Stimulated activated CD8-positive, alpha-beta memory T cell treated with anti-CD3 and anti-CD28 coated beads, Interleukin-7, amount 100 ng/mL, for 24 hours (primary cell): ENCODE measurements around the gene TMEM150B.

Source experiments
- DNase-seq: peaks from one replicate; pipeline ENCODE4 v3.0.0-alpha.2; 2020; ENCODE audit warnings: low read depth

TMEM150B gene

DNA sequence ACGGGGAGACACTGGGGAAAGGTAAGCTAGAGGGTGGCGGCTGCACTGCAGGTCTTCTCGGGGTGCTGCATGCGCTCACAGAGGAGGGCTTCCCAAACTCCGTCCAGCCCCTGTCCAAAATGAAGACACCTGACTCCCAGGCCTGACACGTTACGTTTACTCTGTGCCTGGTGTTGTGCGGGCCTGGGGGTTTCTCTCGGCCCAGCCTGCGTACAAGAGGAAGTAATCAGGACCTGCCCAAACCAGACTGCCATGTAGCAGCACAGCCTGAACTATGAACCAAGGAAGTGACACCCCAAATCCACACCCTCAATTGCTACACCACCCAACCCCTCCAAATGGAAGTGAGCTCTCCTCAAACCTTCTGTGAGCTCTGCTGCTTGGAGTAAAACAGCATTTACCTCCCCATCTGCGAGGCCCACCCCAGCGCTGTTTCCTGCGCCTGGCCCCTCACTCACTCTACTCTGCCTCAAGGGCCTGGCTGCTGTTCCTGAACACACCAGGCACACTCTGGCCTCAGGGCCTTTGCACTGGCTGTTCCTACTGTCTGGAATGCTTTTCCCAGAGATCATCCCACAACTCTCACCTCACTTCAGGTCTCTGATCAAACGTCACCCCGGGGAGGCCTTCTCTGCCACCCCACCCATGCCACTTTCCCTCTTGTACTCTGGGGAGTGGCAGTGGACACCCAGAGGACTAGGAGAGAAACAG, 48.3 kb downstream of the TMEM150B start:
- DNase-seq = no peak

DNA sequence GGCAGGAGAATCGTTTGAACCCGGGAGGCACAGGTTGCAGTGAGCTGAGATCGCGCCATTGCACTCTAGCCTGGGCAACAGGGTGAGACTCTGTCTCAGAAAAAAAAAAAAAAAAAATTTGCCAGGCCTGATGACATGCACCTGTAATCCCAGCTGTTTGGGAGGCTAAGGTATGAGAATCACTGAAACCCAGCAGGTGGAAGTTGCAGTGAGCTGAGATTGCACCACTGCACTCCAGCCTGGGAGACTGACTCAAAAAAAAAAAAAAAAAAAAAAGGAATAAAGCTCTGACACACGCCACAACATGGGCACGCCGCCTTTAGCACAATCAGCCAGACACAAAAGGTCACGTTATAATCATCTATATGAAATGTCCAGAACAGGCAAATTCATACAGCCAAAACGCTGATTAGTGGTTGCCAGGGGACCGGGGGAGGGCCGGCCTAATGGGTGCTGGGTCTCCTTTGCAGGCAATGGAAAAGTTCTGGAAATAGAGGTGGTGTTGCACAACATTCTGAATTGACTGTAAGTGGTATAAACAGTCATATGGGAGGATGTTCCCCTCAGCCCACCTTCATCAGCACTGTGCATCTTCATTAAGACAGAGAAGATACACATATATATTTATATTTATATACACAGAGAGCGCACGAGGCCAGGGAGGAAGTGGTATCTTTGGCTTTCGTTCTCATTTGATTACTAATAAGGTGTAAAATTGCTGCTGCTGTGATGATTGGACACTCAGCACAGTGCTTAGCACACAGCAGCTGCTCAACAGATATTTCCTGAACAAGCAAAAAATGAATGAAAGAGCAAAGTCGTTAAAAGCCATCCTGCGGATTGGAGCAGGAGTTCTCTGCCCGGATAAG, 49.1 kb downstream of the TMEM150B start:
- no peak for DNase-seq

DNA sequence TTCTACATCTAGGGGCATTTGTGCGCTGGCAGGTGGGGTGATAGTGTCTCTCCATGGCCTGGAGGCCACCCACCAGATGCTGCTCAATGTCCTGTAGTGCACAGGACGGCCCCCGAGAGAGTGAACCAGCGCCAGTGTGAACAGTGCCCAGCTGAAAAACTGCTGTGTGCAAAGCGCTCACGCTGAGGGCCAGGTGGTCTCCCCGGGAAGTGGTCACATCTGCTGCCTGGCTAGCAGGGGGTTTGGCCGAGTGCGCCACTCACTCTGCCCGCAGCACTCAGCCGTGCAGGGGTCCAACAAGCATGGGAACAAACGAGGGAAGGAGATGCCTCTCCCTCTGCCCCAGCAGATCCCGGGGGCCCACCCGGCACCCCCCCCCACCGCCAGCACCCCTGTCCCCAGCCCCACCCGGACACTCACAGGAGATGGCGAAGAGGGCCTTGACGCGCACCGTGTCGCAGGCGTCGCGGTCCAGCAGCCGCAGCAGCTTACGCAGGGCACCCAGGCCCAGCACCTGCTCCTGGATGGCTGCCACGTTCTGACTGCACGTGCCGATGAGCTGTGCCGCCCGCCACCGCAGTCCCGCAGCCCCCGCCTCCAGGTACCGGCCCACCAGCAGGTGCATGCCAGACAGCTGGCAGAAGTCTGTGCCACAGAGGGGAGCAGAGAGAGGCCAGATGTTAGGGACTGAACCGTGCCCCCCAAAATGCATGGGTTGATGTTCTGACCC, 51.0 kb downstream of the TMEM150B start:
- no peak for DNase-seq

DNA sequence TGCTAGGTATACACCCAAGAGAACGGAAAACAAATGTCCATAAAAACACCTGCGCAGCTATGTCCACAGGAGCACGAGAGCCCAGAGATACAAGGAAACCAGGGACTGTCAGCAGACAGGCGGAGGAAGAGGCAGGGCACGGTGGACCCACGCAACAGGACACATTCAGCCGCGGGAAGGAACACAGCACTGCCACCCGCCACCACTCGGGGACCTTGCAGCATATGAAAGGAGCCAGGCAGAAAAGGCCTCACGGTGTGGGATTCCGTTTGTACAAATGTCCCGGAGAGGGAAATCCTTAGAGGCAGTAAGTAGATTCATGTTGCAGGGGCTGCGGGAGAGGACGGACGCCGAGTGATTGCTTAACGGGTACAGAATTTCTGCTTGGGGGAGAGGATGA, 53.0 kb downstream of the TMEM150B start:
- DNase-seq = no peak

DNA sequence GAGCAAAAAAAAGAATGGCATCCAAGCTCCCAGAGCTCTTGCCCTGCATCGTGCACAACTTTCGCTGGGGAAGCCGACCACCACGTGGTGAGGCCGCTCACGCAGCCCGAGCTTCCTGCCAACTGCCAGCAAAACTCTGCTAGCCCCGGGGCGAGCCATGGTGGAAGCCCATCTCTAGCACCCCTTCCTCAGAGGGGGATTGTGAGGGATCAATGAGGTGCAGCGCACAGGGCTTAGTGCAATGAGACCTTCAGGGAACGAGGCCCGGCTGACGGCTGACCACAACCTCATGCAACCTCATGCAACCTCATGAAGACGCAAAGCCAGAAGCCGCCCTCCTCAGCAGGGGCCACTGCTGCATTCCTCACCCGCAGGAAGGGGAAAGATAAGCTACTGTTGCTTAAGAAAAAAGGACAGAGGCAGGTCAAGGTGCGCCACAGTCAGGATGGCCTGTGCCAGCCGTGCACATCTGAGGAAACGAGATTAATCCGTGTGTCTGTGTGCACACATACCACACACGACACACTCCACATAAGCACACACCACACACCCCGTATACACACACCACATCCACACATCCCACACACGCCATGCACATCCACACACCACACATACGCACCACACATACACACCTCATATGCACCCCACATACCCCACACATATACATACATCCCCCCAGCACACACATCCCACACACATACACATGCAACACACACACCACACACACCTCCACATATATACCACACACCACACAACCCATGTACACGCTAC, 54.8 kb downstream of the TMEM150B start:
- no peak for DNase-seq

DNA sequence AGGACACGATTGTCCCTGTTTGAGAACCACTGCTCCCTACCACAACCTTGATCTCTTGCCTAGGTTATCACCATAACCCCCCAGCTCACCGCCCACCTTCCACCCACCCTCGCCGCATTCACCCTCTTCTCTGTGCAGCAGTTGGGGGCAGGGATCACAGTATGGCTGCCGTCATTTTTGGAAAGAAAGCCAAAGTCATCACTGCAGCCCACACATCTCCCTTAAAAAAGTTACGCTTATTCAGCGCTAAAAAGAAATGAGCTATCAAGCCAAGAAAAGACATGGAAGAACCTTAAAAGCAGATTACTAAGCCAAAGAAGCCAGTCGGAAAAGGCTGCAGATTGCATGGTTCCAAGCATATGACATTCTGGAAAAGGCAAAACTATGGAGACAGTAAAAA, 55.8 kb downstream of the TMEM150B start:
- no peak for DNase-seq

DNA sequence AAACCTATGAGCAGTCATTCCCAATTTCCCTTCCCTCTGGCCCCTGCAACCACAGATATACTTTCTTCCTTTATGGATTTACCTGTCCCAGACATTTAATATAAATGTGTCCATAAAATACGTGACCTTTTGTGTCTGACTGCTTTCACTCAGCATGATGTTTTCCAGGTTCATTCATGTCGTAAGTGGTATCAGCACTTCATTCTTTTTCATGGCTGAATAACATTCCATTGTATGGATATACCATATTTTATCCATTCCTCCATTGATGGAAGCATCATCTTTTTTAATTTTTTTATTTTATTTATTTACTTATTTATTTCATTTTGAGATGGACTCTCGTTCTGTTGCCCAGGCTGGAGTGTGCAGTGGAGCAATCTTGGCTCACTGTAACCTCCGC, 58.3 kb downstream of the TMEM150B start:
- DNase-seq = no peak

DNA sequence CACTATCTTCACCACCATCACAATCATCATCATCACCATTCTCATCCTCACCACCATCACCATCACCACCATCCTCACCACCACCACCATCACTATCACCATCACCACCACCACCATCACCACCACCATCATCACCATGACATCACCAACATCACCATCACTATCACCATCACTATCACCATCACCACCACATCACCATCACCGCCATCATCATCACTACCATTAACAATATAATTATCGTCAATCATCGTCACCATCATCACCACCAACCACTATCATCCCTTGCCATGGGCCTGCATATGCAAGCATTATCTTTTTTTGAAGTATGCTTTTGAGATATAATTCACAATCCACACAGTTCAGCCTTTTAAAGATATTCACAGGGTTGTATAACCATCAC, 58.7 kb downstream of the TMEM150B start:
- DNase-seq = no peak

DNA sequence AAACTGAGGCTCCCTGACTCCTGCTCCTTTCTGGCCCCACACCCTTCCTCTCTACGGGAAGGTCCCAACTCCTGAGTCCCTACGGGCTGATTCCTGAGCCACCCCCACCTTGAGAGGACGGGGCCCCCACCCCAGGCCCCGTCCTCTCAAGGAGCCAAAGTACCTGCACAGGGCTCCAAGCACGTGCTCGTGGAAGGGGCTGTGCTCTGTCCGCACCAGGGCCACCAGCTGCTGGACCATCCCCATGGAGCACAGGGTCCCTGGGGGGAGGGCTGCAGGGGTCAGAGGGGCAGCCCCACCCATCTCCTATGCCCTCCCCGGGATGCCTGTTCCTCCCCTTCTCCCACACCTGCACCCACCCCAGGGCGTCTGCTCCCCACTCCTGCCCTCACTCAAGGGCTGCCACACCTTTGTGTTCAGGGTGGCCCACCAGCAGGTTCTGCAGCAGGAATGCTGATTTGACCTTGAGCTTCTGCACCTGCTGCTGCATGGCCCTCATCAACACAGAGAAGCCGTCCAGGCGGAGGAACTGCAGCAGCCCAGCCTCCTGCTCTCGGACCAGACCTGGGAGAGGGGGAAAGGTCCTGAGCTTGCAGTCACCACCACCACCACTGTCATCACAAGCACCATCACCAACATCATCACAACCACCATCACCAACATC, 59.3 kb downstream of the TMEM150B start:
- no peak for DNase-seq

DNA sequence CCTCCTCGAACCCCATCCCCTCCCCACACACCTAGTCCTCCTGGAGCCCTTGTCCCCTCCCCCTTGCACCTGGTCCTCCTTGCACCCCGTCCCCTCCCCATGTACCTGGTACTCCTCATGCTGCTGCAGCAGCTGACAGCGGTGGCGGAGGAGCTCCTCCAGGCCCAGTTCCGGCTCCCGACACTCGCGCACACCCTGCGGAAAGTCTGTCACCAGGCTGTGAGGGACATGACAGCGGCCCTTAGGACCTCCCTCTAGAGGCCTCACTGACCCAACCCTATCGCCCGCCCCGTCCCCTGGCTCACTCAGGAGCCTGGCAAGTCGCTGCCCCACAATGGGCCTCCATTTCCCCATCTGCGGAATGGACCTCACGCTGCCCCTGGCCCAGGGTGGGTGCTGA, 60.0 kb downstream of the TMEM150B start:
- no peak for DNase-seq

DNA sequence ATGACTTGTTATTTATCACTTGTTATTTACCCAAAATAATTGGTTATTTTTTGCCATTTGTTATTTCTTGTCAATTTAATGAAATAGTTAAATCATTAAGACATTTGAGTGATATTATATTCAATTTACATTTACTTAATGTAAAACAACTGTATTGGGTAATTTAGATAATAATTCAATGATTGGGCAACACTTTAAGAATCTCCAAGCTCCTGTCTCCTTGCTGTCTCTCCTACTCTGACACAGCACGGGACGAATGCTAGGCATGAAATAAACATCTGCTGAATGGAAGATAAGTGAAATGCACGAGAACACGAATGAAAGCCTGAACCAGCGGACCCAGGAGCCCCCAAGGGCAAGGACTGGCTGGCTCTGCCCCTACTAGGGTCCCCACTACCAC, 60.6 kb downstream of the TMEM150B start:
- DNase-seq = no peak
